ENCODE measurements around the gene ZNF865. TPM values are rescaled to one million over a fixed set of nuclear protein-coding genes. Genes with fewer than 3 reads are reported as not detected.

ZNF865 gene
- total RNA-seq, 1 experiment from 2014 or later, result 21.7 TPM

GRCh38 chr19:55635856-55636440 lies 30.5 kb downstream of the ZNF865 start (continued):
- TF ChIP-seq NR1H2 (CRISPR knock-in tag; IDR thresholded peaks at IDR 0.05) (no peak), ZNF263 (CRISPR knock-in tag; IDR thresholded peaks at IDR 0.05; ENCODE audit: low read depth) (no peak), SMAD3 (CRISPR knock-in tag; IDR thresholded peaks at IDR 0.05; ENCODE audit: borderline replicate concordance) (no peak)
- TF ChIP-seq, protein P1, sequence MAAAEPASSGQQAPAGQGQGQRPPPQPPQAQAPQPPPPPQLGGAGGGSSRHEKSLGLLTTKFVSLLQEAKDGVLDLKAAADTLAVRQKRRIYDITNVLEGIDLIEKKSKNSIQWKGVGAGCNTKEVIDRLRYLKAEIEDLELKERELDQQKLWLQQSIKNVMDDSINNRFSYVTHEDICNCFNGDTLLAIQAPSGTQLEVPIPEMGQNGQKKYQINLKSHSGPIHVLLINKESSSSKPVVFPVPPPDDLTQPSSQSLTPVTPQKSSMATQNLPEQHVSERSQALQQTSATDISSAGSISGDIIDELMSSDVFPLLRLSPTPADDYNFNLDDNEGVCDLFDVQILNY (CRISPR knock-in tag; IDR thresholded peaks at IDR 0.05), result no peak

DNA sequence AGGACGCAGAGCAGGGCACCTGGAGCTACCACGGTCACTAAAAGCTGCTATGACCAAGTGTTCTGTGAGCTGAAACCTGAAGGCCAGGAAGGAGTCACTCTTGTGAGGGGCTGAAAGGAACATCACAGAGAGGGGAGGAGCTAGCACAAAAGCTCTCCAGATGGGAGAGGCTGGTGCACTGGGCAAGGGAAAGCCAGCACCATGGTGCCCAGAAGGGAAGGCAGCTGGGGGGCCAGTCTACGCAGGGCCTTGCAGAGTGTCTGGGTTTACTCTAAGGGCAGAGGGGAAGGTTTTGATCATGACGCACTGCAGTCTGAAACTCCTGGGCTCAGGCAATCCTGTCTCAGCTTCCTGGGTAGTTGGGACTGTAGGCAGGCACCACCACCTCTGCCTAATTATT lies 31.3 kb downstream of the ZNF865 start:
- Mint-ChIP-seq H3K9me3 (peaks cover 4% of the 10 kb centered on the region), H3K27ac (peak overlapping the region; percentile 82), H3K36me3 (peaks cover 16% of the 10 kb centered on the region), H3K27me3 (ENCODE audit: low read depth) (peaks cover 9% of the 10 kb centered on the region), H3K4me1 (peaks cover 32% of the 10 kb centered on the region), H3K4me3 (peak overlapping the region; percentile 100)
- DNase-seq (ENCODE audit: low spot score), result no peak
- ChIA-PET POLR2A (no interaction called here), CTCF (interaction anchor here (1.0 to 2.9 kb wide), 5 partner anchors 12 to 169 kb away, joined by 3 to 10 read pairs (median 4); partner anchors contain the start of genes ZNF784 and ZNF865)
- ATAC-seq, result no peak
- TF ChIP-seq ZMAT4 (CRISPR knock-in tag; IDR thresholded peaks at IDR 0.05) (no peak), ATF1 (CRISPR knock-in tag; IDR thresholded peaks at IDR 0.05) (no peak), GABPB1 (CRISPR knock-in tag; IDR thresholded peaks at IDR 0.05) (no peak), IRF1 (CRISPR knock-in tag; IDR thresholded peaks at IDR 0.05) (no peak), ZNF396 (CRISPR knock-in tag; IDR thresholded peaks at IDR 0.05; ENCODE audit: borderline replicate concordance) (no peak), ESRRA (CRISPR knock-in tag; IDR thresholded peaks at IDR 0.05; ENCODE audit: borderline replicate concordance) (no peak), RORB (CRISPR knock-in tag; IDR thresholded peaks at IDR 0.05) (no peak), AFF4 (CRISPR knock-in tag; IDR thresholded peaks at IDR 0.05; ENCODE audit: borderline replicate concordance) (no peak), SMAD4 (CRISPR knock-in tag; IDR thresholded peaks at IDR 0.05) (no peak), ETV6 (CRISPR knock-in tag; IDR thresholded peaks at IDR 0.05) (no peak), ZSCAN18 (CRISPR knock-in tag; IDR thresholded peaks at IDR 0.05) (no peak), NR1H2 (CRISPR knock-in tag; IDR thresholded peaks at IDR 0.05) (no peak), GTF2I (CRISPR knock-in tag; conservative IDR thresholded peaks at IDR 0.05) (no peak), ZNF317 (CRISPR knock-in tag; IDR thresholded peaks at IDR 0.05; ENCODE audit: borderline replicate concordance, low read depth) (no peak)
- TF ChIP-seq, protein P2, sequence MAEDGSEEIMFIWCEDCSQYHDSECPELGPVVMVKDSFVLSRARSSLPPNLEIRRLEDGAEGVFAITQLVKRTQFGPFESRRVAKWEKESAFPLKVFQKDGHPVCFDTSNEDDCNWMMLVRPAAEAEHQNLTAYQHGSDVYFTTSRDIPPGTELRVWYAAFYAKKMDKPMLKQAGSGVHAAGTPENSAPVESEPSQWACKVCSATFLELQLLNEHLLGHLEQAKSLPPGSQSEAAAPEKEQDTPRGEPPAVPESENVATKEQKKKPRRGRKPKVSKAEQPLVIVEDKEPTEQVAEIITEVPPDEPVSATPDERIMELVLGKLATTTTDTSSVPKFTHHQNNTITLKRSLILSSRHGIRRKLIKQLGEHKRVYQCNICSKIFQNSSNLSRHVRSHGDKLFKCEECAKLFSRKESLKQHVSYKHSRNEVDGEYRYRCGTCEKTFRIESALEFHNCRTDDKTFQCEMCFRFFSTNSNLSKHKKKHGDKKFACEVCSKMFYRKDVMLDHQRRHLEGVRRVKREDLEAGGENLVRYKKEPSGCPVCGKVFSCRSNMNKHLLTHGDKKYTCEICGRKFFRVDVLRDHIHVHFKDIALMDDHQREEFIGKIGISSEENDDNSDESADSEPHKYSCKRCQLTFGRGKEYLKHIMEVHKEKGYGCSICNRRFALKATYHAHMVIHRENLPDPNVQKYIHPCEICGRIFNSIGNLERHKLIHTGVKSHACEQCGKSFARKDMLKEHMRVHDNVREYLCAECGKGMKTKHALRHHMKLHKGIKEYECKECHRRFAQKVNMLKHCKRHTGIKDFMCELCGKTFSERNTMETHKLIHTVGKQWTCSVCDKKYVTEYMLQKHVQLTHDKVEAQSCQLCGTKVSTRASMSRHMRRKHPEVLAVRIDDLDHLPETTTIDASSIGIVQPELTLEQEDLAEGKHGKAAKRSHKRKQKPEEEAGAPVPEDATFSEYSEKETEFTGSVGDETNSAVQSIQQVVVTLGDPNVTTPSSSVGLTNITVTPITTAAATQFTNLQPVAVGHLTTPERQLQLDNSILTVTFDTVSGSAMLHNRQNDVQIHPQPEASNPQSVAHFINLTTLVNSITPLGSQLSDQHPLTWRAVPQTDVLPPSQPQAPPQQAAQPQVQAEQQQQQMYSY (CRISPR knock-in tag; IDR thresholded peaks at IDR 0.05), result no peak
